Activated CD8-positive, alpha-beta memory T cell treated with anti-CD3 and anti-CD28 coated beads for 1 hour (primary cell): Measurements from ENCODE around the gene GLYATL1.

Source experiments
- DNase-seq, 2 donors: peaks; one replicate each; pipeline ENCODE4 v3.0.0-alpha.2; 2020; ENCODE audit warnings: low read depth in 1 of 2; ENCODE audit errors: extremely low read depth in 1 of 2

GLYATL1 gene

DNA sequence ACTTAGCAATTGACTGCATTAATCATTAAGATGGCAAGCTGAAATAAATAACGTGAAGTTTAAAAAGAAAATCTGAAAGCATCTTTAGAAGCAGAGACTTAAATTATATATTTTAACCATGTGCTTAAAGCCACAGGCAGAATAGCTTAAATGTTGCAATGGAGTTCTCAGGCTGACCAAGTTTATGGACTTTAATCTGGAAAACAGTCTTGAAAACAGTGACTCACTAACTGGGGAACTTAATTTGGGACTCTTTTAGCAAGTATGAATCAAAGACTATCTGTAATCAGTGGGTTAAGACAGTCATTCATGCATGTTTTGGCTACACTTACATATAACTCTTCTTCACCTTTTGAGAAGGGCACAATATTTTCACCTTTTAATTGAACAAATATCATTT is 12.6 kb upstream of the GLYATL1 start:
- DNase-seq: no peak

DNA sequence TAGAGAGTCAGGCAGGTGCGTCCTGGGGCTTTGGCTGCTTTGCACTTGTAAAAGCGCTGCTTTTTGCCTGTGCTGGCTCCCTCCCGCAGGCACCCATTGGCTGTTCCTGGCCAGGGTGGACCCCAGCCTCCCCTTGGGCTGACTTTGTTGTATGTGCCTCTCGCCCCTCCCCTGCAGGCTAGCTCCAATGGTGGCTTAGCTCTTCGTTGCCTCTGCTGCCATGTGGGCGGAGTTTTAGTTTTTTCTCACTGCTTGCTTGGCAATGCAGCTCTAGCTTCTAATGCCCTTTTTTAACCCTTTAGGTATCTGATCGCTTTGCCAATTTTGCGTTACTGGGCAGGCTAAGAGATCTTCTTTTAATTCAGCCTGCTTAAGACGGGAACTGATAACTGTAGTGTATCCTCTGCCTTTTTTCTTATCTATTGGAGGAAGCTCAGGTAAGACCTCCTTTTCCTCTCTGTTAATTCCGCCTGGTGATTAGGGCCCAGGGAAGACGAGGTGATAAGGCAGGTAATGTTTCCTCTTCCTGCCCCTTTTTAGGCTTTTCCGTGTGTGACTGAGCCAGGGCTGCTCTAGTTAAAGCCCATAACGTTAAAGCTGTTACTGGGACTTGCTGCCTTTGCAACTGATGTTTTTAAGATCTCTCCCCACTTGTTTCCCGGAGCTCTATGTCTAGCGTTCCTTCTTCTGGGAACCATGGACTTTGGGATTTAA is 11.7 kb upstream of the GLYATL1 start:
- no peak for DNase-seq

DNA sequence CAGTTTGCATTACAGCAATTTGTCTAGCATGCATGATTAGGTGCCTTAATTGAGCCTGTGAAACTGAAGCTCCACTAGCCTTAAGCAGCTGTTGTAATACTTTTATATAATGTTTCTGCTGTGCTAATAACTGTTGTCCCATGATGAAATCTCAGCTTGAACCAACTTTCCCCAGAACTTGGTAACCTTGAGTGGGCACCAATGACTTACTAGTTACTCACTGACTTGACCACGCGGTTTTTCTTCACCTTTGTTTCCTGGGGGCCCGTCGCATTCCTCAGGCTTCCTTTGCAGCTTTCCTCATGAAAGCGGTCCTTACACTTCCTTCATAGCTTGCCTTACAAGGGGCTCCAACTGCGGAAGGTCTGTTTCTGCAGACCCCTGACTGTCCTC is 11.2 kb upstream of the GLYATL1 start:
- no peak for DNase-seq

DNA sequence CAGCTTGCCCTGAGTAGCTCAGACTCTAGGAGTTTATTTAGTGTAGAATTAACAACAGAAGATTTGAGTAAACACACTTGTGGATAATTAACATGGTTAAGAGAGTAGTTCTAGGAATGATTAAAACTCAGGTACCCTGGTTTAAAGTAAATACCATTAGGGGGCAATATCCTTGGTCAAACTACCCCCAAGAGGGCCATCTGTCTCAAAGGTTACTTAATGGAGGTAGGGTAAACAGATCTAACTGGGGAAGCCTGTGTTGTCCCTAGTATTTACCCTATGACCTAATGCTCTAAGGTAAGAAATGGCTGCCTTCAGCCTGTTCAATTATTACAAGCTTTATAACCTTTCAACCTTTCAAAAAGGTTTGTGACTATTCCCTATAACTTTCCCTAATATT is 10.6 kb upstream of the GLYATL1 start:
- no peak for DNase-seq

DNA sequence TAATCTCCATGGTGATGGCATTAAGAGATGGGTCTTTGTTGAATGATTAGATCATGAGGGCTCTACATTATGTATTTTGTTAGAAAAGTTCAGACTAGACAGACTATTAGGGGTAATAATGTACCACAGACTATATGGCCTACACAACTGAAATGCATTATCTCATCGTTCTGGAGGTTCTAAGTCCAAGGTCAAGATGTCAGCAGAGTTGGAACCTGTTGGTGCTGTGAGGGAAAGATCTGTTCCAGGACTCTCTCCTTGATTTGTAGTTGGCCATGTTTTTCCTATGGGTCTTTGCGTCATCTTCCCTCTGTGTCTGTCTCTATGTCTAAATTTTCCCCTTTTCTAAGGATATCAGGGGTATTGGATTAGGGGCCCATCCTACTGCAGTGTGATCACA is 8.4 kb upstream of the GLYATL1 start:
- no peak for DNase-seq

DNA sequence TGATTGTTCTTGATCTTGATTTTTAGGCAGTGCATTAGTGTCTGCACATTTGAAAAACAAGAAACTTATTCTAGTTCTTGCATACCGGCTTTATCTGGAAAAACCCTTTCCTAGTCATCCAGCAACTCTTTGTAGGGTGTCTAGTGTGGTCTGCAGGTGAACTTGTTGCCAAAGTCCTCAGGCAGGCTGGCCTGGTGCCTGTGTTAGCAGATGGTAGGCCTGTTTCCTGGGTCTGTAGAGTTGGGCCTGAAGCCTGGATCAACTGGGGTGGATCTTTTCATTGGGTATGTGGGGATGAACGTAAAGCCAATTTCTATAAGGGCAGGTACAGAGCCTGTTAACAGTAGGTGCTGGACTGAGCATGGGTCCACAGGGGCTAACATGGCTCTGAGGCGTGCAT is 5.6 kb upstream of the GLYATL1 start:
- no peak for DNase-seq

DNA sequence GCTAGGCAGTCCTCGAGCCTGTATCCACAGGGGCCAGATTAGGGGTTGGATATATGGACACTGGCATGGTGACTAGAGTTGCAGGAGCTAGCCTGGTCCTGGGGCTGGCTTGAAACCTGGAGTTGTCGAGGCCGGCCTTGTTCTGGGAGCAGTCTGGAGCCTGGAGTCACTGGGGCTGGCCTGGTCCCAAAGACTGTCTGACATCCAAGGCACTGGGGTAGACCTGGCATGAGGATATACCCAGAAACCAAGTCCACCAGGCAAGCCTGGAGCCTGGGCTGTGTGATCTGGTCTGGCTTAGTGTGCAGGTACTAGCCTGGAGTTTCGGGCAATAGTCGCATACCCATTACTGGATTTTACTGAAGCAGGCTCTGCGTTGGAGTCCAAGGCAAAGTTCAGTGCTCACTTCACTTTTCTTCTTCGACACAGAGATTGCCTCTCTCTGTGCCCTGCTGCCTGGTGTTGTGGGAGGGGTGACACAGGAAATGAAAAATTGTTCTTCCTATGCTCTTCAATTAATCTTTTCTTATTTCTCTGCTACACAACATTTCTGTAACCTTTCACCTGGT is 4.3 kb upstream of the GLYATL1 start:
- no peak for DNase-seq

DNA sequence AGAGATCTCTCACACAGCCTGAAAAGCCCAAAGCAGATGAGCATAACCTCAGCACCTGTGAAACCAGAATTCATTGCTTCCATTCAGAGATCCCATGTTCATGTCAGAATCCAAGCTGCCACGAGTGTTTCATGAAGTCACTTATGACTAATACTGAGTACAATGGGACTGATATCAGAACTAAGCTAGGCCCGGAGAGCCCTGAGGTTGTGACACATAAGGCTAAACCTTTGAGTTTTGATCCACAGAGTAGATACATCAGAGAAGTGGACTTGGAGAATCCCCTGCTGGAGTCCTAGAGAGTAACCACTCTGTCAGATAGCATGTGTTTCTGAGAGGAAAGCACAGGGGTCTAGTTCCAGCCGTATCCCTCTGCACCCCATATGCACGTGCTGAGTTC is 890 bp upstream of the GLYATL1 start:
- DNase-seq: no peak

DNA sequence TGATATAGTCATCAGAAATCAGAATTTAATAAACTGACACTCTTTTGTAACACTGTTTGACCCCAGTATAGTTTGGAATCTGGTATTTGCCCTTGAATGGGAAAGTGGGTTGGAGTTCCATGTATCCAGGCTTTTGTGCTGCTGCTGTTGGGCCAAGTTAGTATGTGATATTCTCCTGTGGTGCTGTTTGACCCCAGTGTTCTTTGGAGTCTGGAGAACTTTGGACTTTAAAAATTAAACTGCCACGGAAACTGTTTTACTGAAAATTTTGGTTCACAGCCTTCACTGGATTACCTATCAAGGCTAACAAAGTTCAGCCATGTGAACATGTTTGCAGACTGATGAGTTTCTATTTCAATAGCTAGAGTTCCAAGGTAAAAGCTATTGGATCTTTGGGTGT is 740 bp downstream of the GLYATL1 start:
- no peak for DNase-seq

DNA sequence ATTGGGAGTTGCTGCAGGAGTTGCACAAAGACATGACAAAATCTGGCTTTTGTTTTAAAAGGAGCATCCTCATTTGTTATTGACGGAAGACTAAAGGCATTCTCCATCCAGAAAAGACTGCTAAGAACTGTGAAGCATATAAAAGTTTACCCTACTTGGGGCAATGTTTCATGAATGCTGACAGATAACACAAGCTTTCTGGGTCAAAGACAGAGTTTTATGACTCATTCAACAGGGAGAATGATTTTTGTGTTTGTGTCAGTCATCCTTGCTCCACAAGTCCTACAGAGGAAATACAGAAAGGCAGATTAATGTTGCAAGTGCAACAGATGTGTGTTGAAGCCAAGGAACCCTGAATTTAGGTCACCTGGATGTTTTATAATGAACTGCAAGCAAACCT is 2.5 kb downstream of the GLYATL1 start:
- DNase-seq: no peak

DNA sequence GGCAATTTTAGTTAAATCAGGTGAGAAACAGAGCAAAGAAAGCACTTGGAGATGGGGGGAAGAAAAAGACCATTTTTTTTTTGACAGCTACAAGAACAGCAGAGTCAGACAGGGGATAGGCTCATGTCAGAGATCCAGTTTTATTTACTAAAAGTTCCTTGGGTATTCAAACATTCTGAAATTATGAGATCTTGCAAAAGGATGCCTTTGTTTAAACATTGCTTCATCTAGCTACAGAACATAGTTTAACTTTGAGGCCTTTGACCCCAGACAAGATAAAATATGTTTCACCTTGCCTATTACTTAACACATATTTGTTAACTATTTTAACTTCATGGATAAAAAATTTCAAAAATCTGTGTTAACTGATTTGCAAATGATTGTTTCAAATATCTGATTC is 6.4 kb downstream of the GLYATL1 start:
- DNase-seq: no peak

DNA sequence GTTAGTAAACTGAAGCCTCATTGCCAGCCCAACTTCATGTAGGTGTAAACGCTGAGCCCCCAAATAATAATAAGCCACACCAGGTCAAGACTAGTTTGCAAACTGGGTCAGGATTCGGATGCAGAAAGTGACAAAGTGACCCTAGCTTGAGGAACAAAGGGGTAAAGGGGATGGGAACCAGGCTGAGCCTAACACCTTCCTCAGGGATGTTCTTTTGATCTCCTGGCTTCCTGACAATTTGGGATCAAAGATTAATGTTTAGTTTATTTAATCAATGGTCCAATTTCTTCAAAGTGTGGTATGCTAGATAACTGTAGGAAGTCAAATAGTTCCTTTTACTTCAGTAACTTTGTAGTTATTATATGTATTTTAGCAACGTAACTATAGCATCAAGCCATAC is 9.9 kb downstream of the GLYATL1 start:
- no peak for DNase-seq

DNA sequence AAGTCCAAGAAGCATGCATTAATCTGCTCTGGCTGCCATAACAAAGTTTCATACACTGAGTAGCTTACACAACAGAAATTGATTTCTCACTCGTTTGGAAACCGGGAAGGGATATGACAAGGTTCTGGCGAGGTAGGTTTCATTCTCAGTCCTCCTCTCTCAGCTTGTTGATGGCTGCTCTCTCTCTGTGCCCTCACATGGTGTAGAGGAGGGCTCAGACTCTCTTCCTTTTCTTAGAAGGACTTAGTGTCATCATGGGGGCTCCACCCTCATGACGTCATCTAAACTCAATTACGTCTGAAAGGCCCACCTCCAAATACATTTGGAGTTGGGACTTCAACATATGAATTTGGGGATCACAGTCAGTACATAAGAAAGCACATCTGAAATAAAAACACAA is 18.6 kb downstream of the GLYATL1 start:
- DNase-seq: no peak

DNA sequence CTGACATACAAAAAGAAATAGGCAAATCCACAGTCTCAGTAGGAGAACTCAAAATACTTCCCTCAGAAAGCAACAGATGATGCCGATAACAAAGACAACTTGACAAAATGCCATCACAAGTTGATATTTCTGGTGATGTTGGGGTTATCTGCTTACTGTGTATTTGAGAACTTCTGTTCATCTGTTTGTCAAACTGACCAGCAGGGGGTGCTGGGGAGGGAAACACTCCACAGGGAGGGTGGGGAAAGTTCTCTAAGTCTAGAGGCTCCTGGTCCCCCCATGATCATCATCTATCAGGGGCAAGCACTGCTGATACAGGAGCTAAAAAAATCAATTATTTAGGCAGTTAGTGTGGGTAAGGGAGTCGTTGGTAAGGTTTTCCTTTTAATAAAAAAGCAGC is 19.2 kb downstream of the GLYATL1 start:
- DNase-seq: no peak

DNA sequence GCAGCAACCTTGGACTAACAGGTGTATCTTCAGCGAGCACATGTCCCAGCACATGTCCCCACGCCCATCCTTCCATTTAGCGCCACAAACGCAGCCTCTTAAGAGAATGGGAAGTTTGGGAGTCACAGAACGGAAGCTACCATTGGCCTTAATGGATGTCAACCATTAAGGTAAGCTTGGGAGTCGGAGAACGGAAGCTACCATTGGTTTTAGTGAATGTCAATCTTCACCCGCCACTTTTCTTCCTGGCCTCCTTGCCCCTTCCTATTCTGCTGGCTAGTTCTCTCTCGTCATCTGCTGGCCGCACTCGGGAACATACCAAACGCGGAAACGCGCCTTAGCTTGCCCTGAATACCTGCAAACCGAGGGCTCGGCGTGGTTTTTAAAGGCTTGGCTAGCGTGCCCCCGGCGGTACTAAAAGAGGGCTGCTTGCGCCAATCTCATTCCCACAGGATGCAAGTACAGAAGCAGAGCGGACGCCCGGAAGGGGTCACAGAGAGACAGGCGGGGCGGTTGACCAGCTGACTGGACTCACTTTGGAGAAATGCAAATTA is 24.3 kb downstream of the GLYATL1 start:
- DNase-seq: no peak

DNA sequence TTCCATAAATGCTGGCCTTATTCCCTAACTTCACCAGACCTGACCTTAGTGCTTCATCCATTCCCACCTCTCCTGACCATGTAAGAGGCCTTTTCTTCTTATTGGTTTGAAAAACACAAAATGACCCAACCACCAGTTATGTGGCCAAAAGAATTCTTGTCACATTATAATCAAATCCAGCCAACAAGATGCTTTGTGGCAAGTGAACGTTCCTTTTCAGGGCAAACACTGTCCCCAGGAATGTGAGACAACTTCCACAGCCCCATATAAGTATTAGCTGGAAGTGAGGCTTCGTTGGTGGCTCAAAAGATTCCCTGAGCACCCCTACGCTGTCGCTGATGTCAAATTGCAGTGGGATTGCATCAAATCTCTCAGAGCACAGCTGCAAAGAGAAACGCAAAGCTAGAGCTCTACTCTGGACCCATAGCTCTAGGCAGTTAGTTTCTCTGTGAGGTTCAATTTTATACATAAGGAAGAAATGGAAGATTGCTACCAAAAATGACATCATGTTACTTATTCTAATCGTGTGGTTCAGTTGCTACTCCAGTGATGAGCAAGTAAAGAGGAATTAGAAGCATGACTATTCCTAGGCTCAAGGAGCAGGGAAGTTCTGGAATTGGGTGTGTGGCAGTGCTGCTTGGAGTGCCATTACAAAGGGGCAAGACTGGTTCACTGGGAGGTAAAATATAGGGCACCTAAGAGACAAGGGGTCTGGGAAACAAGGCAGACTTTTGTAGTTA is 26.1 kb downstream of the GLYATL1 start:
- DNase-seq: no peak

DNA sequence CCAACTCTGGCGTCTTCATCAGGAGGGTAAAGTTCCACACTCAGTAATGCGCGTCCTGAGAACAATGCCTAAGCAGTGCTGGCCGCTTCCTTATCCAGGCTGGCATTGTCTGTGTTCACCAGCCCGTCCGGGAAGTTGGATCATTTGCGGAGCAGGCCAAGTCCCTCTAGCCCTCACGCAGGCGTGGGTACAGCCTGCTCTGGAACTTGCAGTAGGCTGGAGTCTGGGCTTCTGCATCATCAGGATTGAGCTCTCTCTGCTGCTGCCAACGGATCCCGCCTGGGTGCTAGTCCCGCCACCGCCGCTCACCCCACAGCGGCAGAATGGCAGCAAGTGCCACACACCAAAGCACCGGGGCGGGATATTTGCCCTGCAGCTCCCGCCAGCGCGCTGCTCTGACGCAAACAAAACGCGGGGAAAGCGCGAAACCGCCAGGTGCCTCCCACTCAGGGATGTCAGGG is 29.0 kb downstream of the GLYATL1 start:
- DNase-seq: no peak

DNA sequence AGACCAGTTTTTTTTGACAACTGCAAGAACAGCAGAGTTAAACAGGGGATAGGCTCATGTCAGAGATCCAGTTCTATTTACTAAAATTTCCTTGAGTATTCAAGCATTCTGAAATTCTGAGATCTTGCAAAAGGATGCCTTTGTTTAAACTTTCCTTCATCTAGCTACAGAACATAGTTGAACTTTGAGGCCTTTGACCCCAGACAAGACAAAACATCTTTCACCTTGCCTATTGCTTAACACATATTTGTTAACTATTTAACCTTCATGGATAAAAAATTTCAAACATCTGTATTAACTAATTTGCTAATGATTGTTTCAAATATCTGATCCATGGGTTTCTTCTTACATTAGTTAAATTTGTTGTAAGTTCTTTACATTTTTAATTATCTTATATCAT is 38.2 kb downstream of the GLYATL1 start:
- DNase-seq: no peak

DNA sequence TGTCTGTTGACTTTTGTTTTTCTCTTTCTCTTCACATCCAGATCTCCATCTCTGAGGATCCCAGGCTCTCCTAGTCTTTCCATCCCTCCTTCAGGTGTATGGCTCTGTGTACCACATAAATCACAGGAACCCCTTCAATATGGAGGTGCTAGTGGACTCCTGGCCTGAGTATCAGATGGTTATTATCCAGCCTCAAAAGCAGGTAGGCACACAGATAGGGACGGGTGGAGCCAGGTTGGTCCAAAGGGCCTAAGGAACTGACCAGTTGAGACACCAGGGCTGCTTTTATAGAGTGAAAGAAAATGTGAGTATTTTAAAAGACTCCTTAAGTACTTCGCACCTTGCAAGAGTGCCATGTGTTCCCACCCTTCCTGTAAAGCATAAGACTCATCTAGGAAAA is 39.9 kb downstream of the GLYATL1 start:
- DNase-seq: no peak

DNA sequence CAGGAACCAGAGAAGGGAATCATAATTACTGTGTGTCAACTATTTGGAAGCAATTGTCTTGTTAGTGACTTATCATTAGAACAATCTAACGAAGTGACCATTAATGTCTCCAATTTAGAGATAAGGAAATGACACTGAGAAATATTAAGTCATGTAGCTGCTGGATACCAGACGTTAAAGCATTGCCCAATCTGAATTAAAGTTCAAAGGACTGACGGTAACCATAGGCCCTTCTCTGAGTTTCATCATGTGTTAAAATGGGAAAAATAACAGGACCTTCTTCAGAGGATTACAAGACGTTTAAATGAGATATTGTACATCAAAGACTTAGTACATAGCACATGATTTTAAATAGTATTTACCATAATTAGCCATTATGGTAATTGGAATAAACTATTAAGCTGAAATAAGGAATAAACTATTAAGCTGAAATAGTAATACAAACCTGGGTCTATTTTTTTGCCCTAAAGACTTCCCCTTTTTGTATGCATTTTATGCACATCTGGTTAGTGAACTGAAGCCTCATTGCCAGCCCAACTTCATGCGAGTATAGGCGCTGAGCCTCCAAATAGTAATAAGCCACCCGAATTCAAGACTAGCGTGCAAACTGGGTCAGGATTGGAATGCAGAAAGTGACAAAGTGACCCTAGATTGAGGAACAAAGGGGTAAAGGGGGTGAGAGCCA is 41.0 kb downstream of the GLYATL1 start:
- no peak for DNase-seq

DNA sequence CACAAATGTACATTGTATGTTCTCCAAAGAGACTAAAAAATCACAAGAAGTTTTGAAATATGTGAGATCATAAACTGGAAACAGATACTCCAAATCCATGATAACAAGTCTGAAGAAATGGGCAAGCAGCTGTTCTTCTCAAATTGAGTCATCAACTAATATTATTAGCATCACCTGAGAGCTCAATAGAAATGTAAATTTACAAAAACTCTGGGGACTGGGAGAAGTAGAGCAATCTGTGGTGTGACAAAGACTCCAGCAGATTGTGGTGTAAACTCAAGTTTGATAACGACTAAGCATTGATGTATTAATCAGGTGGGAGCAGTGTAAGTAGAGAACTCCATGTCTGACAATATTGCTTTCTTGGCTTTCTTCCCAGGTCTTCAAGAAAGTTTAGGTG is 53.2 kb downstream of the GLYATL1 start:
- DNase-seq: no peak
